ENCODE measurements around the gene SNX25.
"Not testable (repeated sequence)": the region's sequence is repeated elsewhere in the genome, so short reads cannot be mapped to it uniquely, and the experiment has no call there.

The SNX25 gene

DNA sequence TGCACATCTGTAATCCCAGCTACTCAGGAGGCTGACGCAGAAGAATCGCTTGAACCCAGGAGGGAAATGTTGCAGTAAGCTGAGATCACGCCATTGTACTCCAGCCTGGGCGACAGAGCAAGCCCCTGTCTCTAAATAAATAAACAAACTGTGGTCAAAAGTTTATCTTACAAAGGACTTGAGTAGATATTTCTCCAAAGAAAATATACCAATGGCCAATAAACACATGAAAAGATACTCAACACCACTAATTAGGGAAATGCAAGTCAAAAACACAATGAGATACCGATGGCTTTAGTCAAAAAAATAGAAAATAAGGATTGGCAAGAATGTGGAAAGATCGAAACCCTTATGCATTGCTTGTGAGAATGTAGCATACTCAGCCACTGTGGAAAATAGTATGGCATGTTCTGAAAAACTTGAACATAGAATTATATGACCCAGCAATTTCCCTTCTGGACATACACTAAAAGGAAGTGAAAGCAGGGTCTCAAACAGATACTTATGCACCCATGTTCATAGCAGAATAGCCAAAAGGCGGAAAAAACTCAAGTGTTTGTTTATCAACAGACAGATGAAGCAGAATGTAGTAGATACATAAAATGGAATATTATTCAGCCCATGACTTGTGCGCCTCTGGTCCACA is 3.6 kb upstream of the SNX25 start:
- DNase-seq = no peak

- DNase-seq = no peak
These were observed 1.9 kb upstream of the SNX25 start for GRCh38 chr4:185207466-185207865.

GRCh38 chr4:185209852-185210101 is 379 bp downstream of the SNX25 start:
- not testable (repeated sequence) for DNase-seq

GRCh38 chr4:185210102-185210981 is 944 bp downstream of the SNX25 start:
- peak; percentile 58 for DNase-seq

DNA sequence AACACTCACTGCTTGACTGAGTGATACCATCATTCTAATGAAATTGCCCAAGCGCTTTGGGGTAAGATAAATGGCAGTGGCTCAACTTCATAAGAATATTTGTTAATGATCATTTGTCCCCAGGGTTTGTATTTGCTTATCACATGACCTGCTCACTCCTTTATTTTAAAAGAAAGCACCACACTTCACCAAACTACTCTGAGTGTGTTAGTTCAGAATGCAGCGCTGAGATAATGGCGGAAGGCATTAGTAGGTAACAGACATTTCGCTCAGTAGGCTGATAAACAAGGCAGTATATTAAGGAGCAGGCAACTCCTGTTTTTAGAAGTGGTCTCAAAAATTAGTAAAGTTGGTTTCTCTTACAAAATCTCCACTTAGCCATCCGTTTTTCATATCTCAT is 1.6 kb downstream of the SNX25 start:
- no peak for DNase-seq

DNA sequence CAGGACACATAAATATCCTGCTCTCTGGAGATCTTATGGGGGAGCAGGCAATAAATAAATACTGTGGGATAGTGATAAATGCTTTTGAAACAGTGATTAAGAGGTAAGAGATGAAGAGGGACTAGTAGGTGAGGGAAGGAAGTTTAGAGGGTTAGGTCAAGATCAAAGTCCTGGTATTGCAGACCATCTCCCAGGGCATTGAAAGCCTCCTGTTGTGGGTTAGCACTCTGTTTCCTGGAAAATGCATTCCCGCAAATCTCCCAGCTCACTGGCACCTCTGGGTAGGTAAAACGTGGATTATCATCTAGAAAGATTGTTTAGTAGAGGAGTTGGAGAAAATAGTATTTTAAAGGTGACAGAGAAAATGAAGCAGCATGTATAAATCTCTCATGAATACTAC is 2.2 kb downstream of the SNX25 start:
- no peak for DNase-seq

DNA sequence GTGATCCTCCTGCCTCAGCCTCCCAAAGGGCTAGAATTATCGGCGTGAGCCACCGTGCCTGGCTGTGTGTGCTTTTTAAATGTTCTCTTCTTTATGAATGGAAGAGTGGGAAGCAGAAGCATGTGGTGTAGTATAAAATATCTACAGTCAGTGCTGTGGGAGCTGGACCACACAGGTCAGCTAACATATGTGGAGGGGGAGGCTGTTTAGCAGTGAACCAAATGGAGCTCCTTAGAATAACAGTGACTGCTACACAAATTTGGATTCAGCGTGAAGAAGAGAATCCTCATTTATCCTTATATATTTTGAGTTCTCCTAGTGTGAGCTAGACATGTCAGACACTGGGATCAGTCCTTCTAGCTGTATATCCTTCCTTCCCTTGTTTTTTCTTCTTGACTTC is 3.2 kb downstream of the SNX25 start:
- no peak for DNase-seq

- DNase-seq = no peak
These were observed 4.5 kb downstream of the SNX25 start for GRCh38 chr4:185213877-185214276.

GRCh38 chr4:185215261-185215660 is 5.9 kb downstream of the SNX25 start:
- no peak for DNase-seq

DNA sequence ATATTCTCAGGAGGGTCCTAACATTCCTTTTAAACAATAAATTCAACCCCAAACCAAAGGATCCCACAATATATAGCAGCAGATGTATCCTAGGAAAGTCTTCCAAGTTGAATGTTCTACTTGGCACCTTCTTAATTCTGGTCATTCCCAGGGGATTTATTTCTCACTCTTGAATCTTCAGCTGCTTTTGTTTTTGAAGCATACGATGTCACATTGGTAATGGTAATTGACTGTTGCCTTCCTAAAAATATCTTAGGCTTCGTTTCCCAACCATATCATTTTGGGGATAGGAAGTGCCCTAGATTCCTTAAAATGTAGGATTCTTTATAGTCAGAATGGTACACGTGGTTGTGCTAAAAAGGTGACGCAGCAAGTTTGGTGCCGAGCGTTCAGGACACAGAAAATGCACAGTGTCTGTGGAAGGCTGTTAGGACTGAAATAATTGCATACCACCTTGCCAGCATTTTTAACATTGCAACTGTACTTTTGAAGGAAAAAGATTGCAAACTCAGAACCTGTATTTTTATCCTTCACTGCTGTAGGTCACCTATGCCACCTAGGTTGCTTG is 8.1 kb downstream of the SNX25 start:
- no peak for DNase-seq

- no peak for DNase-seq
These were observed 8.9 kb downstream of the SNX25 start for GRCh38 chr4:185218312-185218711.

- no peak for DNase-seq
These were observed 10.3 kb downstream of the SNX25 start for GRCh38 chr4:185219551-185220344.

- no peak for DNase-seq
These were observed 12.1 kb downstream of the SNX25 start for GRCh38 chr4:185221491-185221890.

- DNase-seq = no peak
These were observed 12.5 kb downstream of the SNX25 start for GRCh38 chr4:185221912-185222311.

DNA sequence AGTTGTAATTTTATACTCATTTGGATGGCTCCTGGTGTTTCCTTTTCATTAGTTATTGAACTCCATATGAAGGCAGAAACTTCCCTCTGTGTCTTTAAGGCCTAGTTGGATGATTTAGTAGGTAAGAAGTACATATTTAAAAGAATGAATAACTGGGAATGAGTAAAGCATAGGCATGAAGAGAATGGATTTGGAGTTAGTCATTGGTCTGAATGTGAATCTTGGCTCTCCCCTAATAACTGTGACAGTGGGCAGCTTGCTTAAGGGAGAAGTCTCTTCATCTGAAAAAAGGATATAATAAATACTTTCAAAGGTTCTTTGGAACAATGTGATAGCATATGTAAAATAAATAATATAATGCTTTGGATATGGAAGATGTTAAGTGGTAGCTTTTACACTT is 13.2 kb downstream of the SNX25 start:
- DNase-seq = no peak

- no peak for DNase-seq
These were observed 15.2 kb downstream of the SNX25 start for GRCh38 chr4:185224597-185224996.

GRCh38 chr4:185225940-185226339 is 16.5 kb downstream of the SNX25 start:
- no peak for DNase-seq

DNA sequence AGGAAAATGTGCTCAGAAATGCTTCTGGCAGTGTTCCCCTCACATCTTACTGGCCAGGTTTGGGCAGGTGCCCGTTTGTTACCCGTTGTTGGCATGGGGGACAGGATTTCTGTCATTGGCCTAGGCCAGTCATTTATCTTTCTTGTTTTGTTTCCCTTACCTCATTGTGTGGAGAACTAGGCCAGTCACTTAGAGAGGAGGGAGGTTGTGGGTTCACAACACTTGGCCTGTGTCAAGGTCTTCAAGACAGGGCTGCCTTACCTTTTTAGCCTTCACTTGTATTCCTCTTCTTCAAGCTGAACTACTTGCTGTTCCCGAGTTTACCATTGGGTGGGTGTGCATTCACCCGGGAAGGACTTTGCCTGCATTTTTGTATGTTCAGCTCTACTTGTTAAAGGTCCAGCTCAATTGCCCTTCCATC is 17.7 kb downstream of the SNX25 start:
- no peak for DNase-seq

DNA sequence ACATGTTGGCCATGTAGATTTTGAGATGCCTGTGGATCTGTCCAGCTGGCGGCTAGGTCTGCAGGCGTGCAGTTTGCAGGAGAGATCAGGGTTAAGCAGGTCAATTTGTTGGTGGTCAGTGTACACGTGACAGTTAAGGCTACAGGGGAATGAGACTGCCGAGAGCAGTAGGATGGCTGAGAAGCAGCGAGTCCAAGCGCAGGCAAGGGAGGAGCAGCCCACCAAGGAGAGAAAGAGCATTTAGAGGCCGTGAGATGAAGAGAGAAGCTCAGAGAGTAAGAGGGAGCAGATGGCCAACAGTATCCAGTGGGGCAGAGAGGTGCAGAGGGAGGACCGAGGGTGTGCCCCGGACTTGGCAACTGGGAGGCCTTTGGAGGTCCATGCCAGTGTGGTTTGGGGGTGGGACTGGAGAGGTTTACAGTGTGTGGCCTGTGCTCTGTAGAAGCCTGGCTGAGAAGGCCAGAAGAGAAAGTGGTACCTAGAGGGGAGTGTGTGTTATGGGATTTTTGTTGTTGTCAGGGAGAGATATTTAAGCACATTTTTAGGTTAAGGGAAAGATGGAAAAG is 18.4 kb downstream of the SNX25 start:
- no peak for DNase-seq

GRCh38 chr4:185229021-185229818 is 19.8 kb downstream of the SNX25 start:
- no peak for DNase-seq

DNA sequence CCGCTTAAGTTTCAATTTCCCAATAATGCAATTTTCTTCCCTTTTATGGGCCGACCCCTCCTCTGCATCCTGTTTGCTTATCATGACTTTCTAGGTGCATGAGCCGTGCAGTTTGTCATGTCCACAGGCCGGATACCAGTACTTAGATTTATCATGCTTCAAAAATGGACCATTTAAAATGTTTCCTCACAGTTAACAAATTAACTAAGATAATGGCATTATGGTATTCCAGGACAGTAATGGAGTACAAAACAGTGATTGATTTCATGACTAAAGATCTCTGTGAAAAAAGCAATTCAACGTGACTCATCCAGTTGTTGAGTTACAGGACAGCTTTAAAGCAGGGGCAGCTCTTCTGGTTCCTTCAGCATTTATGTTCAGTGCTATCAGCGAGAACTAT is 23.0 kb downstream of the SNX25 start:
- DNase-seq = no peak

- DNase-seq = no peak
These were observed 25.9 kb downstream of the SNX25 start for GRCh38 chr4:185235119-185235842.
